ENCODE data around the gene CITED1.

CITED1 gene

DNA sequence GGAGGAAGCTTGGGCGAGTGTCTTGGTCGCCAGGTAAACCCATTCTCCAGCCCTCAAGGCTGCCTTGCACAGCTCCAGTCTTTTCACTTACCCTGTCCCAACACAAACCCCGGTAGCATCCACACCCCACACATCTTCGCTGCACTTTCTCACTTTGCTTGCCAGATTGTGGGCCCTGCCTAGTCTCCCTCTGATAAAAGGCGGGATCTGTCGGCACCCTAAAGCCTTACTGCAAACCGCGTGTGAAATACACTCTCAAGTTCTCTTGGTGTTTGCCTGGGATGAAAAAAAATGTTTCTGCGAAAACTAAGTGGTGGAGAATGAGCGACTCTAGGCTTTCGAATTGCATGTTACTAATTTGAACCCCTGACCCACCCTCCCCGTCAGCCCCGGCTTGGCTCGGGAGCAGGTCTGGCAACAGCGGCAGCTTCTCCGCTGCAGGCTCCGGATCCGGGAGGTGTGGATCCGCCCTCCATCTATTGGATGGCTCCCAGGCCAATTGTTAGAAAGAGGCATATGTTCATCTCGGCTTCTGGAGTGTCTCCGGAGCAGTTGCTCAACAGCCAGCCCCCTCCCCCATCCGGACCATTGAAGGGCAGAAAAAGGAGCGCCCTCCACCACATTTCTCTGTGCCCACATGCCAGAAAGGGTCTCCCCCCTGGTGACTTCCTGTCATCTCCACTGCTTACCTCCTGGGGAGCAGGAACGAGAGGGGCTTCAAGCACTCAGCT, 3.0 kb upstream of the CITED1 start:
- peak; percentile 58 for DNase-seq

- DNase-seq: no peak
These were observed 2.5 kb upstream of the CITED1 start for GRCh38 chrX:72308209-72308565.

DNA sequence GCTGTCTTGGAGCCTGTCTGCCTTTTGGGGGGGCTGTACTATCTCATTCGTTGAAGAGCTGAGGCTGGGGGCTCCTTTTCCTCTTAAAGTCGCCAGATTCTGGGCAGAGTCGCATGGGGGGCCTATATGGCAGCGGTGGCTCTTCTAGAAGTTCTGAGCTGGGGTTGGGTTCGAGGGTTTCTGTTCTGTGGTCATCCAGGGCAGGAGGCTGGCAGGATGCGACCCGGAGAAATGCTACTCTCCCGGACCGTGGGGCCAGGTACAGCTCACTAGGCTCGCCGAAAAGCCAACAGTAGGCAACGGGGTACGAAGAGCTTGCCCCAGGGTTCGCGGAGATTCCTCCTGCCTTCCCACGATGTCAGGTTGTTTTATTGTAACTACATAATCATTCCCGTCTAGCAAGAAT, 1.9 kb upstream of the CITED1 start:
- no peak for DNase-seq

- no peak for DNase-seq
These were observed 1.3 kb upstream of the CITED1 start for GRCh38 chrX:72306851-72307645.

DNA sequence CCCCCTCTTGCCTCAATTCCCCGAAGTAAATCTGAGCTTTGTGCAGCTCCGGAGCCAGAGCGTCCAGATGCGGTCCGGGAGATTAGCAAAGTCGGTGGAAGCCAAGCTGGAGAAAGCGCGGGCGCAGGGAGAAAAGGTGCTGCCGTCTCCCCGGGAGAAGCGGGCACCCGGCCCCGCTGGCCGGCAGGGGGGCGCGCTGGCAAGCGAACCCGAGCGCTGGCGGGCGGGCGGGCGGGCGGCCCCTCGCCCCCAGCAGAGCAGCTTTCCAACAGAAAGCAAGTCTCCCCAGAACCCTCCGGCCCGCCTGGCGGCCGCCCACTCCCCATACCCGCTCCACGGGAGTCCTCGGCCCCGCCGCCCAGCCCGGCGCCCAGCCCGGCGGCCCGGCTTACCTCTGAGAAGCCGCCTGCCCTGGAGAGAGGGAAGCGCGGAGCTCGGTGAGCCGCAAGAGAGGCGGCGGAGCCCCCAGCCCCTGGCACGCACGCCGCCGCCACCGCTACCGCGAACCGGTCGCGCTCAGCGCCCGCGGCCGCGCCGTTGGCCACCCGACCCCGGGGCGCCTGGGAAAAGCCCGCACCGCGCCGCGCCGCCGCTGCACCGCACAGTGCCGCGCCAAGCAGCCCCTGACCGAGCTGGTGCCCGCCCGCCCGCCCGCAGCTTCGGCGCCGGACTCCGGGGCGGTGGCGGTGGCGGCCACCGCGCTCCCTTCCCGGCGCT, 529 bp upstream of the CITED1 start:
- DNase-seq: no peak

GRCh38 chrX:72304877-72305276, 837 bp downstream of the CITED1 start:
- no peak for DNase-seq

GRCh38 chrX:72301781-72302180, 3.9 kb downstream of the CITED1 start:
- DNase-seq: no peak

- DNase-seq: no peak
These were observed 5.7 kb downstream of the CITED1 start for GRCh38 chrX:72299891-72300630.

- DNase-seq: no peak
These were observed 7.6 kb downstream of the CITED1 start for GRCh38 chrX:72297953-72298730.

GRCh38 chrX:72296991-72297390, 8.7 kb downstream of the CITED1 start:
- no peak for DNase-seq

DNA sequence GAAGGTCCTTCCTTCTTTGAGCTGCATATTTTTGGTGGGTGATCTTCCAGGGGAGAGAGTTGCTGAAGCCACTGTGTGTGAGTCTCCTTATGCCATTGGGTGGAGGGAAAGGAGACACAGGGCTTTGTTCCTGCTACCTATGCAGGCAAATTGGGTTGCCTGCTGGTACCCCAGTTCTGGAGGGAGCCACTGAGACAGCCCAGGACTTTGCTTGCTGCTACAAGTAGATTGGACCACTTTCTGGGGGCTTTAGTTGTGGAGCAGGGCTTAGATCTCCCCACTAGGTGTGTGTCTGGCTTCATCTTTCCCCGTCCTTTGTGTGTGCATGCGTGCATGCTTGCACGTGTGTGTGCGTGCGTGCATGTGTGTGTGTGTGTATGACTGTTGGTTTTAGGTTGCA, 10.0 kb downstream of the CITED1 start:
- no peak for DNase-seq

GRCh38 chrX:72294497-72294896, 11.2 kb downstream of the CITED1 start:
- DNase-seq: no peak

GRCh38 chrX:72282302-72282701, 23.4 kb downstream of the CITED1 start:
- no peak for DNase-seq

DNA sequence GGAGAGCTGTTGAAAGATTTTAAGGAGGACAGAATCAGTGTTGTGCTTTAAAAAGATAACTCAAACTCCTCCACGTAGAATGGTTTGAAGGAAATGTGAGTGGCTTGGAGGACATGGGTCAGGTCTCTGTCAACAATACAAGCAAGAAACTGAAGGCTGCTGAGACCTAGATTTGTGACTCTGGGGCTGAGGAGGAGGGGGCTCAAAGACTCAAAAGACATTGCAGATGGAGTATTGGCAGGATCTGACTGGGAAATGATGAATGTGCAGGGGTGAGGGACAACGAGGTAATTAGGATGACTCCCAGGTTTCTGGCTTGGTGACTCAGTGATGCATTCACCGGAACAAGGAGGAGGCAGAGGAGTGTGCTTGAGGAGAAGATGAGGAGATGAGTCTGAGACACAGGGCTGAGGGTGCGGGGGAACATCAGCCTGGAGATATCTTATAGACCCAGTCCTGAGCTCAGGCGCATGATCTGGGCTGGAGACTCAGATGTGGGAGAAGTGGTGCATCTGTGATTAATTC, 25.3 kb downstream of the CITED1 start:
- DNase-seq: no peak

DNA sequence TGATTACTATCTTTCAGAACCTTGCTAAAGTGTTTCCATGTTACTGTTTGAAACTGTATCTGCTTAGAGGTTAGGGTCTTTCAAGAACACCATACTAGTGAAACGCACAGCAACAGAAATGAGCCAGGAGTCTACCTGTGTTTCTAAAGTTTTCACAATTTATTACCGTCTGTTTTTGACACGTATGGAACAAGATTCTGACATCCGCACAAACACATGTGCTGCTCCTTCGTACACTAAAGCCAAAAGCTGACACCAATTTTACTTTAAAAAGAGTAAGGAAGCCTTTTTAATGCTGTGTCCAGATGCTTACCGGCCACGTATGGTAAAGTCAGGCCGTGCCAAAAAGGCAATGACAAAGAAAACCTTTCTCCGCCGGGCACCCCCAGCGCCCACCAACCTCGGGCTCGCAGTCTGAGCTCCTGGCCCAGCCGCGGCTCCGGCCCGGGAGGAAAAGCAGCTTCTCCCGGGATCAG, 29.2 kb downstream of the CITED1 start:
- DNase-seq: no peak

GRCh38 chrX:72274526-72274925, 31.2 kb downstream of the CITED1 start:
- DNase-seq: no peak

- DNase-seq: no peak
These were observed 32.0 kb downstream of the CITED1 start for GRCh38 chrX:72273718-72274117.

DNA sequence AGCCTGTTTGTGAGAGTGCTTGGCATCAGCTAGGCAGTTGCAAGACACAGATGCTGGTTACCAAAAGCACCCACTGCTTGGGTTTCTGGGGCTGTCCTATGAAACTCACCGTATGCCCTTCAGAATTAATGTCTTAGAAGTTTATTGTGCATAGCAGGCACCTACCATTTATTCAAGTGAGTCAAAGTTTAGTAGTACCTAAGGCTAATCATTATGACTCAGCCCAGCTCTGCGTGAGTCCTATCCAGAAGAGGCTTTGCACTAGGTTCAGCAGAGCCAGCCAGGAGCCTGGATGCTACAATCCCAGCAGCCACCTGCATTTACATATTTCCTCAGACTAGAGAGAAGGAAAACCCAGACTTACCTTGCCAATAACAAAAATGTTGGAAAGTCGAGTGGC, 32.8 kb downstream of the CITED1 start:
- DNase-seq: no peak

DNA sequence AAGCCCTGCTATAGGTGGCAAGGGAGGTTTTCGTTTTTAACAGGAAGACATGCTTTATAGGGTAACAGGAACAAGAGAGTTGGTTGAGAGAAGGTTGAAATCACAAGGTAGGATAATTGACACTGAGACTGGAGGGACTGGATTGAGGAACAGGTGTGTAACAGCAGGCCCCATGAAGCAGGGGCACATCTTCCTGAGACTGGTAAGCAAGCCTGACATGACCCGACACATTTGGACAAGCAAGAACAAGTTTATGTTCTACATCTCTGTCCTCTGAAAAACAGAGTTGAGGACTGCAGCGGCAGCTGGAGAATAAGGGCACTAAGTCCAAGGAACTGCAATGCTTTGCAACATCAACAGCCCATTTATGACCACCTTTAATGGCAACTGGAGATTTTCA, 33.9 kb downstream of the CITED1 start:
- no peak for DNase-seq

GRCh38 chrX:72271091-72271788, 34.5 kb downstream of the CITED1 start:
- no peak for DNase-seq

DNA sequence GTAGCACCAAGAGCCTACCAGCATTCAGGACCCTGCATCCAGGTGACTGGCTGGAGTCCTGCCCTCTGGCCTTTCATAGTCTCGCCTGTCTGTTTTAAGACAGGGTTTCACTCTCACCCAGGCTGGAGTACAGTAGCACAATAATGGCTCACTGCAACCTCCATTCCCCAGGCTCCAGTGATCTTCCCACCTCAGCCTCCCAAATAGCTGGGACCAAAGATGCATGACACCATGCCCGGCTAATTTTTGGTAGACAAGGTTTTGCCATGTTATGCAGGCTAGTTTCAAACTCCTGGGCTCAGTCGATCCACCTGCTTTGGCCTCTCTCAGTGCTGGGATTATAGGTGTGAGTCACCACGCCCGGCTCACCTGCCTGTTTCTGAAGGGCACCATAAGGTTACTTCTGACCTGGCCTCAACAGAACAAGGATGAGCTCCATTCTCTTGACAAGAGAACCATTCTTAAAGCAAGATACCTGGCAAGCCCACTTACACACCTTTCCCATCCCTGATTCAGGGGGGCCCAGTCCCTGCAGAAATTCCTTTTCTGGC, 35.3 kb downstream of the CITED1 start:
- DNase-seq: no peak

Data from NCI-H1436 treated with DMSO at 0.1 percent for 48 hours (cell line).